HG03442 (cell line): Measurements from ENCODE around the gene SLC25A21.
"Not testable (repeated sequence)": the region's sequence is repeated elsewhere in the genome, so short reads cannot be mapped to it uniquely, and the experiment has no call there.

Source experiments
- ATAC-seq: cut with Tn5 transposase; IDR thresholded peaks from one replicate; pipeline ENCODE4 v1.9.1; 2021; ENCODE audit warnings: mild to moderate bottlenecking, moderate library complexity; ENCODE audit not compliant: unreplicated experiment

SLC25A21 gene

GRCh38 chr14:36900846-36901245 lies 271.6 kb downstream of the SLC25A21 start:
- ATAC-seq: no peak

- ATAC-seq: not testable (repeated sequence)
Observed at GRCh38 chr14:36896300-36896699, 276.1 kb downstream of the SLC25A21 start.

- ATAC-seq: no peak
Observed at GRCh38 chr14:36884049-36884448, 288.4 kb downstream of the SLC25A21 start.

- ATAC-seq: no peak
Observed at GRCh38 chr14:36880276-36880675, 292.1 kb downstream of the SLC25A21 start.

GRCh38 chr14:36879558-36879957 lies 292.8 kb downstream of the SLC25A21 start:
- no peak for ATAC-seq

- no peak for ATAC-seq
Observed at GRCh38 chr14:36874396-36875138, 297.8 kb downstream of the SLC25A21 start.

GRCh38 chr14:36870776-36871175 lies 301.6 kb downstream of the SLC25A21 start:
- no peak for ATAC-seq

GRCh38 chr14:36869125-36869524 lies 303.3 kb downstream of the SLC25A21 start:
- ATAC-seq: no peak

- peak; percentile 89 for ATAC-seq
Observed at GRCh38 chr14:36866867-36867266, 305.5 kb downstream of the SLC25A21 start.

- ATAC-seq: no peak
Observed at GRCh38 chr14:36863271-36863670, 309.1 kb downstream of the SLC25A21 start.

GRCh38 chr14:36862237-36862636 lies 310.2 kb downstream of the SLC25A21 start:
- not testable (repeated sequence) for ATAC-seq

- ATAC-seq: no peak
Observed at GRCh38 chr14:36860831-36861230, 311.6 kb downstream of the SLC25A21 start.

- ATAC-seq: no peak
Observed at GRCh38 chr14:36859119-36859518, 313.3 kb downstream of the SLC25A21 start.

- ATAC-seq: no peak
Observed at GRCh38 chr14:36857842-36858445, 314.5 kb downstream of the SLC25A21 start.

GRCh38 chr14:36857136-36857535 lies 315.3 kb downstream of the SLC25A21 start:
- ATAC-seq: no peak

- no peak for ATAC-seq
Observed at GRCh38 chr14:36856095-36856878, 316.1 kb downstream of the SLC25A21 start.

GRCh38 chr14:36855396-36855795 lies 317.0 kb downstream of the SLC25A21 start:
- no peak for ATAC-seq

GRCh38 chr14:36852981-36853691 lies 319.3 kb downstream of the SLC25A21 start:
- ATAC-seq: no peak

GRCh38 chr14:36848213-36848612 lies 324.2 kb downstream of the SLC25A21 start:
- ATAC-seq: no peak

- no peak for ATAC-seq
Observed at GRCh38 chr14:36847366-36847765, 325.0 kb downstream of the SLC25A21 start.

- ATAC-seq: no peak
Observed at GRCh38 chr14:36845356-36846012, 326.9 kb downstream of the SLC25A21 start.
